Vagina (tissue), 2 donors: ENCODE data around the gene NASP.

Source experiments
- POLR2A ChIP-seq, 2 donors: fragments of 450-650 bp; IDR thresholded peaks; one replicate each; pipeline ENCODE4 v1.6.1; 2017; ENCODE audit warnings: antibody characterized with exemption in 2 of 2, mild to moderate bottlenecking in 2 of 2, moderate library complexity in 2 of 2
- TF ChIP-seq, protein P1 (sequence below), 3 experiments: fragments of 450-650 bp in 2 of 3; fragments of 200-600 bp in 1 of 3; sonication (generic) in 1 of 3; IDR thresholded peaks; one replicate each; pipeline ENCODE4 v1.5.1; 2017 to 2019; ENCODE audit warnings: antibody characterized with exemption in 3 of 3, mild to moderate bottlenecking in 2 of 3, moderate library complexity in 2 of 3

GRCh38 chr1:45623972-45624371, 40.1 kb downstream of the NASP start, which contains the start of gene CCDC17:
- TF ChIP-seq, protein P1, sequence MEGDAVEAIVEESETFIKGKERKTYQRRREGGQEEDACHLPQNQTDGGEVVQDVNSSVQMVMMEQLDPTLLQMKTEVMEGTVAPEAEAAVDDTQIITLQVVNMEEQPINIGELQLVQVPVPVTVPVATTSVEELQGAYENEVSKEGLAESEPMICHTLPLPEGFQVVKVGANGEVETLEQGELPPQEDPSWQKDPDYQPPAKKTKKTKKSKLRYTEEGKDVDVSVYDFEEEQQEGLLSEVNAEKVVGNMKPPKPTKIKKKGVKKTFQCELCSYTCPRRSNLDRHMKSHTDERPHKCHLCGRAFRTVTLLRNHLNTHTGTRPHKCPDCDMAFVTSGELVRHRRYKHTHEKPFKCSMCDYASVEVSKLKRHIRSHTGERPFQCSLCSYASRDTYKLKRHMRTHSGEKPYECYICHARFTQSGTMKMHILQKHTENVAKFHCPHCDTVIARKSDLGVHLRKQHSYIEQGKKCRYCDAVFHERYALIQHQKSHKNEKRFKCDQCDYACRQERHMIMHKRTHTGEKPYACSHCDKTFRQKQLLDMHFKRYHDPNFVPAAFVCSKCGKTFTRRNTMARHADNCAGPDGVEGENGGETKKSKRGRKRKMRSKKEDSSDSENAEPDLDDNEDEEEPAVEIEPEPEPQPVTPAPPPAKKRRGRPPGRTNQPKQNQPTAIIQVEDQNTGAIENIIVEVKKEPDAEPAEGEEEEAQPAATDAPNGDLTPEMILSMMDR (IDR thresholded peaks at IDR 0.05), result no peak
- TF ChIP-seq POLR2A (IDR thresholded peaks at IDR 0.05), result no peak
